Peyer's patch (tissue), 4 donors: ENCODE measurements around the gene KMT5C.

ENCODE experiments used
- POLR2A ChIP-seq, 2 donors: fragments of 450-650 bp; IDR thresholded peaks; one replicate each; pipeline ENCODE4 v1.5.1; 2017; ENCODE audit warnings: antibody characterized with exemption in 2 of 2, mild to moderate bottlenecking in 2 of 2, moderate library complexity in 2 of 2
- TF ChIP-seq, protein P1 (sequence below), 6 experiments: fragments of 450-650 bp in 4 of 6; fragments of 200-600 bp in 2 of 6; sonication (generic) in 1 of 6; IDR thresholded peaks; one replicate each; pipeline ENCODE4 v1.5.1; 2017 to 2019; ENCODE audit warnings: antibody characterized with exemption in 6 of 6, mild to moderate bottlenecking in 3 of 6, moderate library complexity in 1 of 6

DNA sequence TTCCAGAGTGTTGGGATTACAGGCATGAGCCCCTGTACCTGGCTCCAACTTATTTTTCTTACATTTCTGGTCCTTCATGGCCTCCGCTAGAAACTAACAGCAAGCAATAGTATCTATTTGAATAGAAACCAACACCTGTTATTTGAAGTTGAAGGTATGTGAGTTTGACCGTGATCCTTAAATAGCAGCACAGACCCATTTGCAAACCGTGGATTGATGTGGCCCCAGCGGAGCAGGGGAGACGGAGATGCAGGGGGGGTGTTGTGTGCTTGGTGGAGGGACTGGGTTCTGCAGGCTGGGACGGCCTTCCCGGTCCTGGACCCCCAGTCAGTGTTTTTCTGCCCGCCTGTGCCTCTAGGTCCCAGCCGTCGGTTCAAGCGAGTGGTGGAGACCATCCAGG lies 31.4 kb upstream of the KMT5C start:
- TF ChIP-seq, protein P1, sequence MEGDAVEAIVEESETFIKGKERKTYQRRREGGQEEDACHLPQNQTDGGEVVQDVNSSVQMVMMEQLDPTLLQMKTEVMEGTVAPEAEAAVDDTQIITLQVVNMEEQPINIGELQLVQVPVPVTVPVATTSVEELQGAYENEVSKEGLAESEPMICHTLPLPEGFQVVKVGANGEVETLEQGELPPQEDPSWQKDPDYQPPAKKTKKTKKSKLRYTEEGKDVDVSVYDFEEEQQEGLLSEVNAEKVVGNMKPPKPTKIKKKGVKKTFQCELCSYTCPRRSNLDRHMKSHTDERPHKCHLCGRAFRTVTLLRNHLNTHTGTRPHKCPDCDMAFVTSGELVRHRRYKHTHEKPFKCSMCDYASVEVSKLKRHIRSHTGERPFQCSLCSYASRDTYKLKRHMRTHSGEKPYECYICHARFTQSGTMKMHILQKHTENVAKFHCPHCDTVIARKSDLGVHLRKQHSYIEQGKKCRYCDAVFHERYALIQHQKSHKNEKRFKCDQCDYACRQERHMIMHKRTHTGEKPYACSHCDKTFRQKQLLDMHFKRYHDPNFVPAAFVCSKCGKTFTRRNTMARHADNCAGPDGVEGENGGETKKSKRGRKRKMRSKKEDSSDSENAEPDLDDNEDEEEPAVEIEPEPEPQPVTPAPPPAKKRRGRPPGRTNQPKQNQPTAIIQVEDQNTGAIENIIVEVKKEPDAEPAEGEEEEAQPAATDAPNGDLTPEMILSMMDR (IDR thresholded peaks at IDR 0.05): no peak
- no peak for TF ChIP-seq POLR2A (IDR thresholded peaks at IDR 0.05)
